ENCODE results near the gene JPH4.
A peak's percentile ranks its signal among the peaks of the same experiment; 100 is the strongest.

Gene JPH4

GRCh38 chr14:23559010-23559925 lies 19.3 kb downstream of the JPH4 start:
- TF ChIP-seq CTCF (IDR thresholded peaks at IDR 0.05; ENCODE audit: low read depth, low read length) = peak; percentile 96
- no peak overlapping the region for H3K4me3 ChIP-seq (ENCODE audit: low read depth, low read length)
- DNase-seq (ENCODE audit: low read depth, low spot score) = peak; percentile 44
- in situ Hi-C loops (cut with HindIII; ENCODE audit: low sequenced_read_pairs) = no loop called here

- in situ Hi-C loops (cut with HindIII; ENCODE audit: low sequenced_read_pairs) = no loop called here
- no peak for TF ChIP-seq CTCF (IDR thresholded peaks at IDR 0.05; ENCODE audit: low read depth, low read length)
- no peak for DNase-seq (ENCODE audit: low read depth, low spot score)
- H3K4me3 ChIP-seq (ENCODE audit: low read depth, low read length) = no peak overlapping the region
These were observed 20.1 kb downstream of the JPH4 start for GRCh38 chr14:23558346-23559009.

- DNase-seq (ENCODE audit: low read depth, low spot score) = no peak
- in situ Hi-C loops (cut with HindIII; ENCODE audit: low sequenced_read_pairs) = no loop called here
- TF ChIP-seq CTCF (IDR thresholded peaks at IDR 0.05; ENCODE audit: low read depth, low read length) = no peak
- no peak overlapping the region for H3K4me3 ChIP-seq (ENCODE audit: low read depth, low read length)
These were observed 20.6 kb downstream of the JPH4 start for GRCh38 chr14:23557946-23558345.

- H3K4me3 ChIP-seq (ENCODE audit: low read depth, low read length) = no peak overlapping the region
- no peak for TF ChIP-seq CTCF (IDR thresholded peaks at IDR 0.05; ENCODE audit: low read depth, low read length)
- in situ Hi-C loops (cut with HindIII; ENCODE audit: low sequenced_read_pairs) = no loop called here
- no peak for DNase-seq (ENCODE audit: low read depth, low spot score)
These were observed 21.1 kb downstream of the JPH4 start for GRCh38 chr14:23557521-23557920.

- DNase-seq (ENCODE audit: low read depth, low spot score) = no peak
- in situ Hi-C loops (cut with HindIII; ENCODE audit: low sequenced_read_pairs) = no loop called here
These were observed 21.7 kb downstream of the JPH4 start for GRCh38 chr14:23556700-23557440.

More at GRCh38 chr14:23556700-23557440, 21.7 kb downstream of the JPH4 start:
- TF ChIP-seq CTCF (IDR thresholded peaks at IDR 0.05; ENCODE audit: low read depth, low read length) = no peak
- H3K4me3 ChIP-seq (ENCODE audit: low read depth, low read length) = peak overlapping the region; percentile 76
